GM12878 (cell line): ENCODE data around the gene DENND1A. TPM values are rescaled to one million over a fixed set of nuclear protein-coding genes. Genes with fewer than 3 reads are reported as not detected.

Experiments used
- LARP7 ChIP-seq: fragments of 450-650 bp; IDR thresholded peaks from 2 replicates; pipeline ENCODE4 v1.6.1; 2017; ENCODE audit warnings: mild to moderate bottlenecking
- NBN ChIP-seq: fragments of 450-650 bp; IDR thresholded peaks from 2 replicates; pipeline ENCODE4 v1.6.1; 2016
- NFXL1 ChIP-seq: fragments of 450-650 bp; IDR thresholded peaks from 2 replicates; pipeline ENCODE4 v1.6.1; 2017; ENCODE audit warnings: antibody characterized with exemption, mild to moderate bottlenecking, borderline replicate concordance
- PAX8 ChIP-seq: fragments of 450-650 bp; IDR thresholded peaks from 2 replicates; pipeline ENCODE4 v1.6.1; 2017; ENCODE audit warnings: mild to moderate bottlenecking, moderate library complexity
- SIN3A ChIP-seq: IDR thresholded peaks from 2 replicates; pipeline ENCODE4 v1.6.1; 2012; ENCODE audit warnings: low read depth, low read length, improper control_type of control experiment
- TCF3 ChIP-seq: IDR thresholded peaks from 2 replicates; pipeline ENCODE4 v1.6.1; 2012; ENCODE audit warnings: low read depth, mild to moderate bottlenecking, low read length, borderline replicate concordance; ENCODE audit not compliant: insufficient read depth
- polyA plus RNA-seq, 11 experiments: library from polyadenylated mRNA; depleted of rRNA in 4 of 11; unstranded in 6 of 11; stranded (reverse) in 5 of 11; fragments of >200 nt; fragmentation: Nextera tagmentation in 4 of 11; fragmentation: Illumina TruSeq in 1 of 11; extraction: Ambion mirVana in 4 of 11; extraction: Trizol in 1 of 11; gene quantifications; 1 replicate in 1 of 11; 2 replicates in 10 of 11; pipeline versions ENCODE4 v1.2.1 to v1.2.3, GENCODE V29; 2011 to 2016; ENCODE audit warnings: inconsistent platforms in 2 of 11, missing spikeins in 2 of 11, low read depth in 1 of 11
- total RNA-seq, 4 experiments: library from RNA; depleted of rRNA in 3 of 4; stranded (reverse); fragments of >200 nt in 3 of 4; fragmentation: Illumina TruSeq in 1 of 4; extraction: Trizol in 1 of 4; gene quantifications; 2 replicates each; pipeline versions ENCODE4 v1.2.1 to v1.2.3, GENCODE V29; 2013 to 2021
- TF ChIP-seq, protein P1 (sequence below): fragments of 450-650 bp; IDR thresholded peaks from 2 replicates; pipeline ENCODE4 v1.6.1; 2017; ENCODE audit warnings: mild to moderate bottlenecking, moderate library complexity
- TF ChIP-seq, protein P2 (sequence below): IDR thresholded peaks from 2 replicates; pipeline ENCODE4 v1.6.1; 2012; ENCODE audit warnings: low read depth, low read length, improper control_type of control experiment
- TF ChIP-seq, protein P3 (sequence below): fragments of 450-650 bp; IDR thresholded peaks from 2 replicates; pipeline ENCODE4 v1.6.1; 2018; ENCODE audit warnings: borderline replicate concordance, mild to moderate bottlenecking; ENCODE audit not compliant: partially characterized antibody
- TF ChIP-seq, protein P4 (sequence below): IDR thresholded peaks from 2 replicates; pipeline ENCODE4 v1.6.1; 2011; ENCODE audit warnings: low read depth, mild to moderate bottlenecking, low read length, moderate library complexity, borderline replicate concordance; ENCODE audit errors: extremely low read depth
- TF ChIP-seq, protein P5 (sequence below): IDR thresholded peaks from 2 replicates; pipeline ENCODE4 v1.6.1; 2012; ENCODE audit warnings: mild to moderate bottlenecking, low read depth, low read length

Gene DENND1A
- total and polyA plus RNA-seq, 10 of the 15 experiments (the other 5 are each of a cell fraction or from before 2014, with no cell fraction given): 14.1 to 48.6 (median 35.2) TPM

DNA sequence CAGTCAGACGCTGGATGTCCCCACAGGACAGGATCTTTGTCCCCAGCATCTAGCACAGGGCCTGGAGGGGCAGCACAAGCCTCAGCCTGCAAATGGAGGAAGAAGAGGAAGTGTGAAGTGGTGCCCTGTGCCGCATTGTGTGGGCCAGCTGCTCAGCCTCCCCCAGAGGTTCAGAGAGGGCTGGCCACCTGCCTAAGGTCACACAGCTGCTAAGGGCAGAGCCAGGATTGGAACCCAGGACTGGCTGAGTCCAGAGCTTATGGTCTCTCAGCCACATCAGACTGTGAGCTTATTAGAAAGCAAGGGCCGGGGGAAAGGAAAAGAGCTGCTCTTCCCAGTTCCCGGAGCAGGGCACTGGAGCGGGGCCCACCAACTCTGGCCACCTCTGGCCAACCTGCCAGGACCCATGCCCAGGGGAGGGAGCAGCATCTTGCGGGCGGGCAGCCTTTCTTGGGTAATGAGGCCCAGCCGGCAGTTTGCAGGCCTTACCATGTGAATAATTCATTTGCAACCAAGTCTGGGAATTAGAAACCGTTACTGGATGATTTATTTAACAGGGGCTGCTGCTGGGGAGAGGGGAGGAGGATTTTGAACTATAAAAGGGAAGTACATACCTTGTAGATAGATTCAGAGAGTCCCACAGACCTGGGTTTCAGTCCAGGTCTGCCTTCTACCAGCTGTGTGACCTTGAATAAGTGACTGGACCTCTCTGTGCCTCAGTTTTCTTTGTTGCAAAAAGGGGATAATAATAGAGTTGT, 585.6 kb downstream of the DENND1A start (continued):
- TF ChIP-seq, protein P1, sequence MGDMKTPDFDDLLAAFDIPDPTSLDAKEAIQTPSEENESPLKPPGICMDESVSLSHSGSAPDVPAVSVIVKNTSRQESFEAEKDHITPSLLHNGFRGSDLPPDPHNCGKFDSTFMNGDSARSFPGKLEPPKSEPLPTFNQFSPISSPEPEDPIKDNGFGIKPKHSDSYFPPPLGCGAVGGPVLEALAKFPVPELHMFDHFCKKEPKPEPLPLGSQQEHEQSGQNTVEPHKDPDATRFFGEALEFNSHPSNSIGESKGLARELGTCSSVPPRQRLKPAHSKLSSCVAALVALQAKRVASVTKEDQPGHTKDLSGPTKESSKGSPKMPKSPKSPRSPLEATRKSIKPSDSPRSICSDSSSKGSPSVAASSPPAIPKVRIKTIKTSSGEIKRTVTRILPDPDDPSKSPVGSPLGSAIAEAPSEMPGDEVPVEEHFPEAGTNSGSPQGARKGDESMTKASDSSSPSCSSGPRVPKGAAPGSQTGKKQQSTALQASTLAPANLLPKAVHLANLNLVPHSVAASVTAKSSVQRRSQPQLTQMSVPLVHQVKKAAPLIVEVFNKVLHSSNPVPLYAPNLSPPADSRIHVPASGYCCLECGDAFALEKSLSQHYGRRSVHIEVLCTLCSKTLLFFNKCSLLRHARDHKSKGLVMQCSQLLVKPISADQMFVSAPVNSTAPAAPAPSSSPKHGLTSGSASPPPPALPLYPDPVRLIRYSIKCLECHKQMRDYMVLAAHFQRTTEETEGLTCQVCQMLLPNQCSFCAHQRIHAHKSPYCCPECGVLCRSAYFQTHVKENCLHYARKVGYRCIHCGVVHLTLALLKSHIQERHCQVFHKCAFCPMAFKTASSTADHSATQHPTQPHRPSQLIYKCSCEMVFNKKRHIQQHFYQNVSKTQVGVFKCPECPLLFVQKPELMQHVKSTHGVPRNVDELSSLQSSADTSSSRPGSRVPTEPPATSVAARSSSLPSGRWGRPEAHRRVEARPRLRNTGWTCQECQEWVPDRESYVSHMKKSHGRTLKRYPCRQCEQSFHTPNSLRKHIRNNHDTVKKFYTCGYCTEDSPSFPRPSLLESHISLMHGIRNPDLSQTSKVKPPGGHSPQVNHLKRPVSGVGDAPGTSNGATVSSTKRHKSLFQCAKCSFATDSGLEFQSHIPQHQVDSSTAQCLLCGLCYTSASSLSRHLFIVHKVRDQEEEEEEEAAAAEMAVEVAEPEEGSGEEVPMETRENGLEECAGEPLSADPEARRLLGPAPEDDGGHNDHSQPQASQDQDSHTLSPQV: no peak
- TF ChIP-seq, protein P2, sequence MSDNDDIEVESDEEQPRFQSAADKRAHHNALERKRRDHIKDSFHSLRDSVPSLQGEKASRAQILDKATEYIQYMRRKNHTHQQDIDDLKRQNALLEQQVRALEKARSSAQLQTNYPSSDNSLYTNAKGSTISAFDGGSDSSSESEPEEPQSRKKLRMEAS: no peak
- TF ChIP-seq TCF3: 0 out of 2 replicates have a peak, but pooled peaks have one; percentile 73
- peak; percentile 96 for TF ChIP-seq NFXL1
- TF ChIP-seq, protein P3, sequence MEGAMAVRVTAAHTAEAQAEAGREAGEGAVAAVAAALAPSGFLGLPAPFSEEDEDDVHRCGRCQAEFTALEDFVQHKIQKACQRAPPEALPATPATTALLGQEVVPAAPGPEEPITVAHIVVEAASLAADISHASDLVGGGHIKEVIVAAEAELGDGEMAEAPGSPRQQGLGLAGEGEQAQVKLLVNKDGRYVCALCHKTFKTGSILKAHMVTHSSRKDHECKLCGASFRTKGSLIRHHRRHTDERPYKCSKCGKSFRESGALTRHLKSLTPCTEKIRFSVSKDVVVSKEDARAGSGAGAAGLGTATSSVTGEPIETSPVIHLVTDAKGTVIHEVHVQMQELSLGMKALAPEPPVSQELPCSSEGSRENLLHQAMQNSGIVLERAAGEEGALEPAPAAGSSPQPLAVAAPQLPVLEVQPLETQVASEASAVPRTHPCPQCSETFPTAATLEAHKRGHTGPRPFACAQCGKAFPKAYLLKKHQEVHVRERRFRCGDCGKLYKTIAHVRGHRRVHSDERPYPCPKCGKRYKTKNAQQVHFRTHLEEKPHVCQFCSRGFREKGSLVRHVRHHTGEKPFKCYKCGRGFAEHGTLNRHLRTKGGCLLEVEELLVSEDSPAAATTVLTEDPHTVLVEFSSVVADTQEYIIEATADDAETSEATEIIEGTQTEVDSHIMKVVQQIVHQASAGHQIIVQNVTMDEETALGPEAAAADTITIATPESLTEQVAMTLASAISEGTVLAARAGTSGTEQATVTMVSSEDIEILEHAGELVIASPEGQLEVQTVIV: no peak
- TF ChIP-seq, protein P4, sequence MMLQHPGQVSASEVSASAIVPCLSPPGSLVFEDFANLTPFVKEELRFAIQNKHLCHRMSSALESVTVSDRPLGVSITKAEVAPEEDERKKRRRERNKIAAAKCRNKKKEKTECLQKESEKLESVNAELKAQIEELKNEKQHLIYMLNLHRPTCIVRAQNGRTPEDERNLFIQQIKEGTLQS: no peak
- no peak; the same call in 1 of the 2 replicates for TF ChIP-seq NBN
- no peak for TF ChIP-seq PAX8
- TF ChIP-seq, protein P5, sequence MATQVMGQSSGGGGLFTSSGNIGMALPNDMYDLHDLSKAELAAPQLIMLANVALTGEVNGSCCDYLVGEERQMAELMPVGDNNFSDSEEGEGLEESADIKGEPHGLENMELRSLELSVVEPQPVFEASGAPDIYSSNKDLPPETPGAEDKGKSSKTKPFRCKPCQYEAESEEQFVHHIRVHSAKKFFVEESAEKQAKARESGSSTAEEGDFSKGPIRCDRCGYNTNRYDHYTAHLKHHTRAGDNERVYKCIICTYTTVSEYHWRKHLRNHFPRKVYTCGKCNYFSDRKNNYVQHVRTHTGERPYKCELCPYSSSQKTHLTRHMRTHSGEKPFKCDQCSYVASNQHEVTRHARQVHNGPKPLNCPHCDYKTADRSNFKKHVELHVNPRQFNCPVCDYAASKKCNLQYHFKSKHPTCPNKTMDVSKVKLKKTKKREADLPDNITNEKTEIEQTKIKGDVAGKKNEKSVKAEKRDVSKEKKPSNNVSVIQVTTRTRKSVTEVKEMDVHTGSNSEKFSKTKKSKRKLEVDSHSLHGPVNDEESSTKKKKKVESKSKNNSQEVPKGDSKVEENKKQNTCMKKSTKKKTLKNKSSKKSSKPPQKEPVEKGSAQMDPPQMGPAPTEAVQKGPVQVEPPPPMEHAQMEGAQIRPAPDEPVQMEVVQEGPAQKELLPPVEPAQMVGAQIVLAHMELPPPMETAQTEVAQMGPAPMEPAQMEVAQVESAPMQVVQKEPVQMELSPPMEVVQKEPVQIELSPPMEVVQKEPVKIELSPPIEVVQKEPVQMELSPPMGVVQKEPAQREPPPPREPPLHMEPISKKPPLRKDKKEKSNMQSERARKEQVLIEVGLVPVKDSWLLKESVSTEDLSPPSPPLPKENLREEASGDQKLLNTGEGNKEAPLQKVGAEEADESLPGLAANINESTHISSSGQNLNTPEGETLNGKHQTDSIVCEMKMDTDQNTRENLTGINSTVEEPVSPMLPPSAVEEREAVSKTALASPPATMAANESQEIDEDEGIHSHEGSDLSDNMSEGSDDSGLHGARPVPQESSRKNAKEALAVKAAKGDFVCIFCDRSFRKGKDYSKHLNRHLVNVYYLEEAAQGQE: no peak
- TF ChIP-seq SIN3A: no peak
- TF ChIP-seq LARP7: no peak
